ENCODE data around the gene CRAT.

The CRAT gene

DNA sequence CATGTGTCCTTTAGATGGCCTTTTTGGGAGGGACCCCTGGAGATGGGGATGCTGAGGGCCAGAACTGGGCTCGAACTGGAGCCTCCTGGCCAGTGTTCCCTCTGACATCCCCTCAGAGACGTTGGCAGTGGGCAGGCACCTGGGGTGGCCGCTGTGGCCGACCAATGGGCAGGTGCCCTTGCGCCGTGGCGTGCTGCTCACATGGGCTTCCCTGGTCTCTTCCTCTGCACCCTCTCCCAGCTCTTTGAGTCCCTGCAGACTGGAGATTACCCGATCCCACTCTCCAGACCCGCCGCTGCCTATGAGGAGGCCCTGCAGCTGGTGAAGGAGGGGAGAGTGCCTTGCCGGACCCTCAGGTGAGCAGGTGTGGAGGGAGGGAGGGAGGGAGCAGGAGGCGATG lies 49.6 kb downstream of the CRAT start:
- DNase-seq (ENCODE audit: low spot score), result no peak

DNA sequence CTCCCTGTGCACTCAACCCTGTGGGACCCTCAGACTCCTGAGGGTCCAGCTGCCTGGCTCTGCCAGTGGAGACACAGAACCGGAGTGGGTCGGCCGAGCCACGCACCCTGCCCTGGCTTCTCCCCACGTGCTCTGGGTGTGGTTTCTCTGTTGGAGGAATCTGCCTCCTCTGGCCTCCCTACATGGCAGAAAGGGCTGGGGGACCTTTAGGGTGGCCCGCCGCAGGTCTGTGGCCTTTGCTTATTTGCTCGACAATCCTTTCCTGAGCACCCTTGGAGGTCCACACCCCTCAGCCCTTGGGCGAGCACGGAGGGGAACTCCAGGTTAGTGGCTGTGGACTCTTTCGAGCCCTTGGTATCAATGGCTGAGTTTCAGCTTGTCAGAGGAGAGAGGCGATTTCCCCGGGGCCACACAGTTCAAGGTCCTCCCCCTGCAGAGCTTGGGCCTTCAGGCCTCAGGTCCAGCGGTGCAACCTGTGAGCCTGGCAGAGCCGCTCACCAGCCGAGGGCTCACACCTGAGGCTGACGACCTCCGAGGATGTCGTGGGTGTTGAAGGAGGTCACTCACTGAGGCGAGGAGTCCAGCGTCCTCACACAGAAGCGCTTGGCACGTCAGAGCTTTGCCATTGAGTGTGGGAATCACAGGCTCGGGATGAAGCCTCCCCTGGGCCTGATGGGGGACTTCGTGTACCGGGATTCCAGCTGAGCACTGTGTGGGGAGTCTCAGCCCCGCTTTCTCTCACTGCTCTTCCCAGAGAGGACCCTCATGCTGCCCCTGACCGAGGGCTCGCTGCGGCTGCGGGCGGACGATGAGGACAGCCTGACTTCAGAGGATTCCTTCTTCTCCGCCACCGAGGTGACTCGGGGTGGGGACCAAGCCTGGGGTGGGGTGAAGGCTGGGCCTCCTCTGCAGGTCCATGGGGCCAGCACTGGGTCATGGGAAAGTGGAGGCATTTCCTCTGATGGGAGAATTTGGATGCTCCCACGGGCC lies 50.5 kb downstream of the CRAT start:
- no peak for DNase-seq (ENCODE audit: low spot score)

DNA sequence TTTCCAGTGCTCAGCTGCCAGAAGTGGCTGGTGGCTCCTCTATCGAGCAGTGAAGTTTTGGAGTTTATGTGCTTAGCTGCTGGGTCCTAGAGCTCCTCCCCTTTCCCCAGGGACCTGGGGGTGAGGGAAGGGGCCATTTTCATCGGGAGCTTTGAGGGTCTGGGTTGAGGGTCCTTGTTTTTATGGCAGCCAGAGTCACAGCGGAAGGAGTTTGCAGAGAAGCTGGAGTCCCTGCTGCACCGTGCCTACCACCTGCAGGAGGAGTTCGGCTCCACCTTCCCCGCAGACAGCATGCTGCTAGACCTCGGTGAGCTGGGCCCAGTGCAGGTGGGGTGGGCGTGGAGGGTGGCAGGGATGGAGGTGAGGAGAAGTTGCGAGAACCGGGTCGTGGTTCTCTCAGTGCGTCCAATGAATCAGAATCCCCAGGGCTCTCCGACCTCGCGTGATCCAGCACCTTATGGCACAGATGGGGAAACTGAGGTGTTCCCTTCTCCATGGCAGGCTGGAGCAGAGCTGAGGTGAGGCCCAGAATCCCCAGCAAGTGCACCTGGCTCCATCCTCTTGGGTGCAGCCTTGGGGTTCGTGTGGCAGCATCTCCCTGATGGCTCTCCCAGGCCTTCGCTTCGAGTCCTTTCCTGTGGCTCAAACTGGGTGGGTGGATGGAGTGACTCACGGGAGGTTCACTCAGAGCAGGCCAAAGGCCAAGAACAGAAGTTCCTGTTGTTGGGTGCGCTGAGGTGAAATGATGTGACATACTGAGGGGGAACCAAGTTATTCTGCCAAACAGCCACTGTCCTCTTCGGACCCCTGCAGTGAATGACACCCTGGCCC lies 51.4 kb downstream of the CRAT start:
- peak; percentile 33 for DNase-seq (ENCODE audit: low spot score)

DNA sequence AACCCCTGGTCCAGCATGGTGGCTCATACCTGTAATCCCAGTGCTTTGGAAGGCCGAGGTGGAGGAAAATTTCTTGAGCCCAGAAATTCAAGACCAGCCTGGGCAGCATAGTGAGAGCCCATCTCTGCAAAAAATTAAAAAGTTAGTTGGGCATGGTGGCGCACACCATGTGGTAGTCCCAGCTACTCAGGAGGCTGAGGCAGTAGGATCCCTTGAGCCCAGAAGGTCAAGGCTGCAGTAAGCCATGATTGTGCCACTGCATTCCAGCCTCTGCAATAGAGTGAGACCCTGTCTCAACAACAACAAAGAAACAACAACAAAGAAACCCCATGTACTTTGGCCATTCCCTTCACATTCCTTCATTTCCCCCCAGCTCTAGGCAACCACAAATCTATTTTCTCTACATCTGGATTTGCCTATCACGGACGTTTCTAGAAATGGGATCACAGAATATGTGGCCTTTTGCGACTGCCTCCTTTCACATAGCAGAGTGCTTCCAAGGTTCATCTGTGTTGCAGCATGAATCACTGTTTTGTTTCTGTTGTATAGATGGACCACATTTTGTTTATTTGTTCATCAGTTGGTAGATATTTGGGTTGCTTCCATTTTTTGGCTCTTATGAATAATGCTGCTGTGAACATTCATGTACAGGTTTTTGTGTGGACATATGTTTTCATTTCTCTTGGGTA lies 56.3 kb downstream of the CRAT start:
- no peak for DNase-seq (ENCODE audit: low spot score)

DNA sequence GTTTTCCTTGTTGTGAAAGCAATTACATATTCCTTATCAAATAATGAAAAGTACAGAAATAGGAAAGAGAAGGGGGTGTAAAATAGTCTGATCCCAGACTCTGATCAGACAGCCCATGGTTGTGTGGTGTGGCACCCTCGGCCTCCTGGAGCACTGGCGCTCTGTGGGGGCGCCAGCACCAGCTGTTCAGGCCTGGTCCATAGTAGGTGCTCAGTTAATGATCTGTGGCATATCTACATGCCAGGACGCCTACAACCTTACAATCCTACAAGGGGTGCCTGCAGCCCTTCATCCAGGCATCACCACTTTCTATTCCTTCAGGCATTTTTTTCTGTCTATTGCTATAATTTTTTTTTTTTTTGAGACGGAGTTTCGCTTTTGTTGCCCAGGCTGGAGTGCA lies 57.6 kb downstream of the CRAT start:
- DNase-seq (ENCODE audit: low spot score), result no peak

DNA sequence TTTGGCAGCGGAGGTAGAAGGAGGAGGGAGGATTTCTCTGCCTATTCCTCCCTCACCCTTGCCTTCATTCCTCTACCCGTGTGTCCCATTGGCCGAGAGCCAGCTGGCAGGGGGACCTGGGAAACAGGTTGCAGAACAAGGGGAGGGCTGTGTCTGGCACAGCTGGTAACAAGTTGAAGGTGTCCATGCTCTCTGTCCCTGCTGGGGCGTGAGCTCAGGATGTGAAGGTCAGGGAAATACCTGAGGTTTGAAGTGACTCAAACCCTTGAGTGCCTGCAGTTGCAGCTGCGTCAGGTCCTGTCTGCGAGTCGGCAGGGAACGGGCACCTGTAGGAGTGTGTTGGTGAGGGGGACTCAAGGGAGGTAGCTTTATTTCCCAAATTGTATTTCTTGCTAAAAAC lies 58.0 kb downstream of the CRAT start:
- DNase-seq (ENCODE audit: low spot score), result no peak
